HepG2 (cell line): ENCODE data around the gene ASAP2. TPM values are rescaled to one million over a fixed set of nuclear protein-coding genes. Genes with fewer than 3 reads are reported as not detected.

Experiments
- ETV6 ChIP-seq: sonication (generic); formaldehyde crosslinking; conservative IDR thresholded peaks from 2 replicates; pipeline ENCODE4 v1.4.0; 2020; ENCODE audit warnings: missing genetic modification reagents
- FOSL2 ChIP-seq: sonication (generic); formaldehyde crosslinking; IDR thresholded peaks from 2 replicates; pipeline ENCODE4 v1.4.0; 2020; ENCODE audit warnings: missing genetic modification reagents
- GATAD2A ChIP-seq: IDR thresholded peaks from 2 replicates; pipeline ENCODE4 v1.6.1; 2016
- JUN ChIP-seq: sonication (generic); formaldehyde crosslinking; IDR thresholded peaks from 2 replicates; pipeline ENCODE4 v1.4.0; 2020; ENCODE audit warnings: mild to moderate bottlenecking, missing genetic modification reagents
- KMT2A ChIP-seq: sonication (generic); formaldehyde crosslinking; IDR thresholded peaks from 2 replicates; pipeline ENCODE4 v1.4.0; 2020; ENCODE audit warnings: missing genetic modification reagents
- MIER2 ChIP-seq: IDR thresholded peaks from 2 replicates; pipeline ENCODE4 v1.6.1; 2016; ENCODE audit warnings: missing biosample characterization, missing genetic modification reagents
- NR1H2 ChIP-seq: sonication (generic); formaldehyde crosslinking; IDR thresholded peaks from 2 replicates; pipeline ENCODE4 v1.8.1; 2022; ENCODE audit warnings: low read depth, missing genetic modification reagents, borderline replicate concordance
- RAD21 ChIP-seq: fragments of 450-650 bp; formaldehyde crosslinking; IDR thresholded peaks from 2 replicates; pipeline ENCODE4 v1.5.0; 2020; ENCODE audit warnings: mild to moderate bottlenecking
- SMAD9 ChIP-seq: sonication (generic); formaldehyde crosslinking; IDR thresholded peaks from 2 replicates; pipeline ENCODE4 v1.5.1; 2020; ENCODE audit warnings: mild to moderate bottlenecking, missing genetic modification reagents
- TAF15 ChIP-seq: fragments of 200-400 bp; formaldehyde crosslinking; IDR thresholded peaks from one replicate; pipeline ENCODE4 v1.6.1; 2018; ENCODE audit warnings: mild to moderate bottlenecking, low read depth, low read length; ENCODE audit not compliant: poor library complexity, severe bottlenecking
- TCF7L2 ChIP-seq: IDR thresholded peaks from 2 replicates; pipeline ENCODE4 v1.6.1; 2011; ENCODE audit warnings: mild to moderate bottlenecking, low read depth, low read length, moderate library complexity
- U2AF1 ChIP-seq: fragments of 200-400 bp; formaldehyde crosslinking; optimal IDR thresholded peaks from 2 replicates; pipeline ENCODE3; 2017; ENCODE audit warnings: mild to moderate bottlenecking, low read depth, low read length
- XBP1 ChIP-seq: sonication (generic); formaldehyde crosslinking; IDR thresholded peaks from 2 replicates; pipeline ENCODE4 v1.5.0; 2020; ENCODE audit warnings: missing genetic modification reagents
- ZNF101 ChIP-seq: sonication (generic); formaldehyde crosslinking; IDR thresholded peaks from 2 replicates; pipeline ENCODE4 v1.4.0; 2020; ENCODE audit warnings: mild to moderate bottlenecking, low read depth, missing genetic modification reagents, borderline replicate concordance
- ZNF253 ChIP-seq: sonication (generic); formaldehyde crosslinking; IDR thresholded peaks from 2 replicates; pipeline ENCODE4 v1.8.0; 2022; ENCODE audit warnings: mild to moderate bottlenecking, missing genetic modification reagents, borderline replicate concordance
- ZNF549 ChIP-seq: sonication (generic); formaldehyde crosslinking; IDR thresholded peaks from 2 replicates; pipeline ENCODE4 v1.5.0; 2020; ENCODE audit warnings: missing genetic modification reagents
- ZNF576 ChIP-seq: sonication (generic); formaldehyde crosslinking; IDR thresholded peaks from 2 replicates; pipeline ENCODE4 v1.4.0; 2020; ENCODE audit warnings: mild to moderate bottlenecking, missing genetic modification reagents
- ZNF607 ChIP-seq: sonication (generic); formaldehyde crosslinking; IDR thresholded peaks from 2 replicates; pipeline ENCODE4 v1.5.1; 2020; ENCODE audit warnings: missing genetic modification reagents, mild to moderate bottlenecking, borderline replicate concordance
- ZNF616 ChIP-seq: sonication (generic); formaldehyde crosslinking; IDR thresholded peaks from 2 replicates; pipeline ENCODE4 v1.5.0; 2020; ENCODE audit warnings: low read depth, mild to moderate bottlenecking, missing genetic modification reagents
- ZNF7 ChIP-seq: IDR thresholded peaks from 2 replicates; pipeline ENCODE4 v1.6.1; 2016; ENCODE audit warnings: missing biosample characterization, missing genetic modification reagents
- ZNF773 ChIP-seq: sonication (generic); formaldehyde crosslinking; IDR thresholded peaks from 2 replicates; pipeline ENCODE4 v1.4.0; 2020; ENCODE audit warnings: missing genetic modification reagents, borderline replicate concordance
- polyA plus RNA-seq, 8 experiments: library from polyadenylated mRNA; depleted of rRNA in 3 of 8; stranded (reverse) in 7 of 8; unstranded in 1 of 8; fragments of >200 nt; fragmentation: Illumina TruSeq in 4 of 8; extraction: Trizol in 4 of 8; gene quantifications; 2 replicates each; pipeline versions ENCODE4 v1.2.1 to v1.2.3, GENCODE V29; 2011 to 2016; ENCODE audit warnings: low read depth in 4 of 8, missing spikeins in 1 of 8, mixed read lengths in 1 of 8; ENCODE audit not compliant: insufficient read depth in 1 of 8
- total RNA-seq, 5 experiments: library from RNA; depleted of rRNA; stranded (reverse); fragments of >200 nt; fragmentation: Illumina TruSeq; extraction: Trizol; gene quantifications; 2 replicates each; pipeline ENCODE4 v1.2.3, GENCODE V29; 2016; ENCODE audit warnings: low read depth in 1 of 5
- TF ChIP-seq, protein P1 (sequence below): fragments of 450-650 bp; IDR thresholded peaks from 2 replicates; pipeline ENCODE4 v1.6.1; 2016
- TF ChIP-seq, protein P2 (sequence below): sonication (generic); formaldehyde crosslinking; conservative IDR thresholded peaks from 2 replicates; pipeline ENCODE4 v1.8.0; 2022; ENCODE audit warnings: low read depth, missing genetic modification reagents
- TF ChIP-seq, protein P3 (sequence below): sonication (generic); formaldehyde crosslinking; IDR thresholded peaks from 2 replicates; pipeline ENCODE4 v1.8.1; 2023; ENCODE audit warnings: mild to moderate bottlenecking, inconsistent platforms, moderate library complexity, missing genetic modification reagents, borderline replicate concordance
- TF ChIP-seq, protein P4 (sequence below): sonication (generic); formaldehyde crosslinking; IDR thresholded peaks from 2 replicates; pipeline ENCODE4 v1.8.0; 2023; ENCODE audit warnings: mild to moderate bottlenecking, missing genetic modification reagents

ASAP2 gene
- total and polyA plus RNA-seq, 2 of the 13 experiments (the other 11 are each of a cell fraction or from before 2014, with no cell fraction given): 7.3 to 22.3 TPM

GRCh38 chr2:9423922-9424272, 217.3 kb downstream of the ASAP2 start (continued):
- TF ChIP-seq GATAD2A (CRISPR knock-in tag) (no peak), TCF7L2 (no peak), ZNF773 (CRISPR knock-in tag) (0 out of 2 replicates have a peak, but pooled peaks have one; percentile 45), ETV6 (CRISPR knock-in tag) (0 out of 2 replicates have a peak, but pooled peaks have one; percentile 0), TAF15 (no peak), ZNF7 (CRISPR knock-in tag) (no peak), KMT2A (CRISPR knock-in tag) (0 out of 2 replicates have a peak, but pooled peaks have one; percentile 51), XBP1 (CRISPR knock-in tag) (no peak), MIER2 (CRISPR knock-in tag) (no peak), NR1H2 (CRISPR knock-in tag) (no peak), ZNF607 (CRISPR knock-in tag) (no peak), JUN (CRISPR knock-in tag) (no peak), SMAD9 (CRISPR knock-in tag) (no peak), ZNF616 (CRISPR knock-in tag) (0 out of 2 replicates have a peak, but pooled peaks have one; percentile 27), FOSL2 (CRISPR knock-in tag) (no peak), ZNF101 (CRISPR knock-in tag) (no peak), RAD21 (CRISPR knock-in tag) (peak; percentile 17; the same call in 1 of the 2 replicates), ZNF253 (CRISPR knock-in tag) (no peak), U2AF1 (peak; percentile 16), ZNF576 (0 out of 2 replicates have a peak, but pooled peaks have one; percentile 12), ZNF549 (CRISPR knock-in tag) (0 out of 2 replicates have a peak, but pooled peaks have one; percentile 46)
- TF ChIP-seq, protein P1, sequence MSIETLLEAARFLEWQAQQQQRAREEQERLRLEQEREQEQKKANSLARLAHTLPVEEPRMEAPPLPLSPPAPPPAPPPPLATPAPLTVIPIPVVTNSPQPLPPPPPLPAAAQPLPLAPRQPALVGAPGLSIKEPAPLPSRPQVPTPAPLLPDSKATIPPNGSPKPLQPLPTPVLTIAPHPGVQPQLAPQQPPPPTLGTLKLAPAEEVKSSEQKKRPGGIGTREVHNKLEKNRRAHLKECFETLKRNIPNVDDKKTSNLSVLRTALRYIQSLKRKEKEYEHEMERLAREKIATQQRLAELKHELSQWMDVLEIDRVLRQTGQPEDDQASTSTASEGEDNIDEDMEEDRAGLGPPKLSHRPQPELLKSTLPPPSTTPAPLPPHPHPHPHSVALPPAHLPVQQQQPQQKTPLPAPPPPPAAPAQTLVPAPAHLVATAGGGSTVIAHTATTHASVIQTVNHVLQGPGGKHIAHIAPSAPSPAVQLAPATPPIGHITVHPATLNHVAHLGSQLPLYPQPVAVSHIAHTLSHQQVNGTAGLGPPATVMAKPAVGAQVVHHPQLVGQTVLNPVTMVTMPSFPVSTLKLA: no peak
- TF ChIP-seq, protein P2, sequence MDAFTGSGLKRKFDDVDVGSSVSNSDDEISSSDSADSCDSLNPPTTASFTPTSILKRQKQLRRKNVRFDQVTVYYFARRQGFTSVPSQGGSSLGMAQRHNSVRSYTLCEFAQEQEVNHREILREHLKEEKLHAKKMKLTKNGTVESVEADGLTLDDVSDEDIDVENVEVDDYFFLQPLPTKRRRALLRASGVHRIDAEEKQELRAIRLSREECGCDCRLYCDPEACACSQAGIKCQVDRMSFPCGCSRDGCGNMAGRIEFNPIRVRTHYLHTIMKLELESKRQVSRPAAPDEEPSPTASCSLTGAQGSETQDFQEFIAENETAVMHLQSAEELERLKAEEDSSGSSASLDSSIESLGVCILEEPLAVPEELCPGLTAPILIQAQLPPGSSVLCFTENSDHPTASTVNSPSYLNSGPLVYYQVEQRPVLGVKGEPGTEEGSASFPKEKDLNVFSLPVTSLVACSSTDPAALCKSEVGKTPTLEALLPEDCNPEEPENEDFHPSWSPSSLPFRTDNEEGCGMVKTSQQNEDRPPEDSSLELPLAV (CRISPR knock-in tag): 0 out of 2 replicates have a peak, but pooled peaks have one; percentile 14
- TF ChIP-seq, protein P3, sequence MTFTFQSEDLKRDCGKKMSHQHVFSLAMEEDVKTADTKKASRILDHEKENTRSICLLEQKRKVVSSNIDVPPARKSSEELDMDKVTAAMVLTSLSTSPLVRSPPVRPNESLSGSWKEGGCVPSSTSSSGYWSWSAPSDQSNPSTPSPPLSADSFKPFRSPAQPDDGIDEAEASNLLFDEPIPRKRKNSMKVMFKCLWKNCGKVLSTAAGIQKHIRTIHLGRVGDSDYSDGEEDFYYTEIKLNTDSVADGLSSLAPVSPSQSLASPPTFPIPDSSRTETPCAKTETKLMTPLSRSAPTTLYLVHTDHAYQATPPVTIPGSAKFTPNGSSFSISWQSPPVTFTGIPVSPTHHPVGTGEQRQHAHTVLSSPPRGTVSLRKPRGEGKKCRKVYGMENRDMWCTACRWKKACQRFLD (CRISPR knock-in tag): no peak; the same call in 1 of the 2 replicates
- TF ChIP-seq, protein P4, sequence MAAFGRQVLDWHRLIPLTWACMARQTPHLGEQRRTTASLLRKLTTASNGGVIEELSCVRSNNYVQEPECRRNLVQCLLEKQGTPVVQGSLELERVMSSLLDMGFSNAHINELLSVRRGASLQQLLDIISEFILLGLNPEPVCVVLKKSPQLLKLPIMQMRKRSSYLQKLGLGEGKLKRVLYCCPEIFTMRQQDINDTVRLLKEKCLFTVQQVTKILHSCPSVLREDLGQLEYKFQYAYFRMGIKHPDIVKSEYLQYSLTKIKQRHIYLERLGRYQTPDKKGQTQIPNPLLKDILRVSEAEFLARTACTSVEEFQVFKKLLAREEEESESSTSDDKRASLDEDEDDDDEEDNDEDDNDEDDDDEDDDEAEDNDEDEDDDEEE: peak; percentile 43; the same call in 1 of the 2 replicates
